ENCODE results near the gene USP9X.
A peak's percentile ranks its signal among the peaks of the same experiment; 100 is the strongest.
"Not testable (repeated sequence)": the region's sequence is repeated elsewhere in the genome, so short reads cannot be mapped to it uniquely, and the experiment has no call there.

USP9X gene, protein sequence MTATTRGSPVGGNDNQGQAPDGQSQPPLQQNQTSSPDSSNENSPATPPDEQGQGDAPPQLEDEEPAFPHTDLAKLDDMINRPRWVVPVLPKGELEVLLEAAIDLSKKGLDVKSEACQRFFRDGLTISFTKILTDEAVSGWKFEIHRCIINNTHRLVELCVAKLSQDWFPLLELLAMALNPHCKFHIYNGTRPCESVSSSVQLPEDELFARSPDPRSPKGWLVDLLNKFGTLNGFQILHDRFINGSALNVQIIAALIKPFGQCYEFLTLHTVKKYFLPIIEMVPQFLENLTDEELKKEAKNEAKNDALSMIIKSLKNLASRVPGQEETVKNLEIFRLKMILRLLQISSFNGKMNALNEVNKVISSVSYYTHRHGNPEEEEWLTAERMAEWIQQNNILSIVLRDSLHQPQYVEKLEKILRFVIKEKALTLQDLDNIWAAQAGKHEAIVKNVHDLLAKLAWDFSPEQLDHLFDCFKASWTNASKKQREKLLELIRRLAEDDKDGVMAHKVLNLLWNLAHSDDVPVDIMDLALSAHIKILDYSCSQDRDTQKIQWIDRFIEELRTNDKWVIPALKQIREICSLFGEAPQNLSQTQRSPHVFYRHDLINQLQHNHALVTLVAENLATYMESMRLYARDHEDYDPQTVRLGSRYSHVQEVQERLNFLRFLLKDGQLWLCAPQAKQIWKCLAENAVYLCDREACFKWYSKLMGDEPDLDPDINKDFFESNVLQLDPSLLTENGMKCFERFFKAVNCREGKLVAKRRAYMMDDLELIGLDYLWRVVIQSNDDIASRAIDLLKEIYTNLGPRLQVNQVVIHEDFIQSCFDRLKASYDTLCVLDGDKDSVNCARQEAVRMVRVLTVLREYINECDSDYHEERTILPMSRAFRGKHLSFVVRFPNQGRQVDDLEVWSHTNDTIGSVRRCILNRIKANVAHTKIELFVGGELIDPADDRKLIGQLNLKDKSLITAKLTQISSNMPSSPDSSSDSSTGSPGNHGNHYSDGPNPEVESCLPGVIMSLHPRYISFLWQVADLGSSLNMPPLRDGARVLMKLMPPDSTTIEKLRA (N-terminal part only)

DNA sequence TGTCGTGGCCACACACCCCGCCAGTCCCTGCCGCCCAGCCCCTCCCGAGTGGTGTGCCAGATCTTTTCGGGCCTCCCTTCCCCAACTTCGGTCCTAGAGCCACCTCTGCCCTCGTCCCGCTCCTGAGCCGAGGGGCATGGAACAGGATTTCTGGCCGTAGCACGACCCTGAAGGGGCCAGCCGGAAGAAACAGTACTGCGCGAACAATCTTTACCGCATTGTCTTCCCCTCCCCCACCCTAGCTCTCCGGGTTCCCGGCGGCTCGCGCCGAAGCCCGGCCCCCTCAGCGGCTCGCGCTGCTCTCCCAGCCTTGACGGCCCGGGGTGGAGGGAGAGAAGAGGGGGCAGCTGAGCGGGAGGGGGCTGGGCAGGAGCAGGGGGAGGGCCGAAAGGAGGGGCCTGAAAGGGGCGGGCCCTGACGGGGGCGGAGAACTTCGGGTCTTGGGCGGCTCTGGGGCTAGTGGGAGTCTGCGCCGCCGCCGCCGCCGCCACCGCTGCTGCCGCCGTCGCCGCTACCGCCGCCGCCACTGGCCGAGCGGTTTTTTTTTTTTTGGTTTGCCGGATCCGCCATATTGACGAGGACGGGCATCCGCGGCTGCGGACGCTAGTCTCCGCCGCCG, at the start of gene USP9X:
USP9X (plus strand) TSS at position 553 of the 619 bp plus-strand sequence. CDS start 38,184 bp downstream, outside the sequence.
- peak; percentile 75 to 81 (median 77) for DNase-seq (ENCODE audit: low read depth in 2 of 3, low spot score in 1 of 3)

DNA sequence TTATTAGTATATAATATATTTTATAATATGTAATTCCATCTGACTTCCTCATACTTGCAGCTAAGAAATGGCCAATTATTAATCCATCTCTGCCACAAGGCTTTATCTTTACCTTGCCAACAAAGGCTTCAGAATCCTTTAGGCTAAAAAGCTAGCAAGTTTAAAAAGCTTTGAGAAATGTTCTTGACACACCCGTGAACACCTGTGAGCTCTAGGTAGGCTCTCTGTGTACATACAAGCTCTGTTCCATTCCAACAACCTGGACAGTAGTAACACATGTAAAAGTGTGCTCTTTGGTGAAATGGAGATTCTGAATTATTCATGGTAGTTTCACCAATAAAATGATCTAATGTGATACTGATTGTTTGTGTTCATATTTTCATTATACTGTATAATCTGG, 49.7 kb upstream of the USP9X start:
- no peak for DNase-seq (ENCODE audit: low read depth in 2 of 3, low spot score in 1 of 3)

DNA sequence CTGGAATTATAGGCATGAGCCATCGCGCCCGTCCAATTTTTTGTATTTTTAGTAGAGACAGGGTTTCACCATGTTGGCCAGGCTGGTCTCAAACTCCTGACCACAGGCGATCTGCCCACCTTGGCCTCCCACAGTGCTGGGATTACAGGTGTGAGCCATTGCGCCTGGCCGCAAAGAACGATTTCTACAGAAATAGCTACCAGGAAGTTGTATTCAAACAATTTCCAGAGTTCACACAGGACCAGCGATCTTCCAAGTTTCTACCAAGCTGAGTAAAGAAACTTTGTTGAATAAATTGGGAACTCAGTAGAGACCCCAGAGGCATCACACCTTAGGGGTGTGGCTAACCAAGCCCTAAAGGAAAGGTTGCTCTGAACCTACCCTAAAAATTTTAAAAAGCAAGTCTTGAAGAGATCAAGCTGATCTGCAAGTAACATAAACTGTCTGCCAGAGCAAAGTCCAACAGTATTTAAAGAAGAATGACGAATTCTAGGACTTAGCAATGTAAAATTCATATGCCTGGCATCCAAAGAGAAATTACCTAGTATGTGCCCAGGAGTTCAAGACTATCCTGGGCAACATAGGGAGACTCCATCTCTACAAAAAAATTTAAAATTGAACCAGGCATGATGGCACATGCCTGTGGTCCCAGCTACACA, 48.4 kb upstream of the USP9X start:
- DNase-seq (ENCODE audit: low read depth in 2 of 3, low spot score in 1 of 3): no peak

DNA sequence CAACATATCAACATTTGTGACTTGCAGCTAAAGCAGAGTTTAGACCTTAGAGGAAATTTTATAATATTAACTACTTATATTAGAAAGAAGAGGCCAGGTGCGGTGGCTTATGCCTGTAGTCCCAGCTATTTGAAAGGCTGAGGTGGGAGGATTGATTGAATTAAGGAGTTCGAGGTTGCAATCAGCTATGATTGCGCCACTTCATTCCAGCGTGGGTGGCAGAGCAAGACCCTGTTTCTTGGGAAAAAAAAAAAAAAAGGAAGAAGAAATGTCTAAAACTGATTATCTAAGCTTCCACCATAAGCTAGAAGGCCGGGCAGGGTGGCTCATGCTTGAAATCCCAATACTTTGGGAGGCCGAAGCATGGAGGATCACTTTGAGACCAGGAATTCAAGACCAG, 42.0 kb upstream of the USP9X start:
- DNase-seq (ENCODE audit: low read depth in 2 of 3, low spot score in 1 of 3): no peak

DNA sequence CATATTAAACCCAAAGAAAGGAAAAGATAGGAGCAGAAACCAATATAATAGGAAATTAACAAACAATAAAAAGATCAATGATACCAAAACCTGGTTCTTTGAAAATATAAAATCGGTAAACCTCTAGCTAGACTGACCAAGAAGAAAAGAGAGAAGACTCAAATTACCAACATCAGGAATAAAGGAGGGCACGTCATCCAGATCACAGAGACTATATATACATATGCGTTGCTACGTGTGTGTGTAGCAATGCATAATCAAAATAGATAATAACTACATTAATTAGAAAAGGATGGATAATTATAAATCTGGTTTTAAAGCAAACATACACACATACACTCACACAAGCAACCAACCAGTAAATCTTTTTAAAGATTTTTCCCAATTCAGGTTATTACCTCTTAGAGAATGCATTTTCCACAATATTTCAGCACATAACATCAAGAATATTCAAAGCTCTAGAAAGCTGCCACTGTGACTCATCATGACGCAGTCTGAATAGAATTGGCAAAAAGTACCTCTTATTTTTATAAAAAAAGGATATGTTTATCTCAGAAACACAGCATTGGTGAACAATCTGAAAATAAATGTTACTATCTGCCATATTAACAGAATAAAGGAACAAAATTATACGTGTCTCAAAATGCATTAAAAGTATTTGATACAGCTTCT, 41.4 kb upstream of the USP9X start:
- DNase-seq (ENCODE audit: low read depth in 2 of 3, low spot score in 1 of 3): no peak

DNA sequence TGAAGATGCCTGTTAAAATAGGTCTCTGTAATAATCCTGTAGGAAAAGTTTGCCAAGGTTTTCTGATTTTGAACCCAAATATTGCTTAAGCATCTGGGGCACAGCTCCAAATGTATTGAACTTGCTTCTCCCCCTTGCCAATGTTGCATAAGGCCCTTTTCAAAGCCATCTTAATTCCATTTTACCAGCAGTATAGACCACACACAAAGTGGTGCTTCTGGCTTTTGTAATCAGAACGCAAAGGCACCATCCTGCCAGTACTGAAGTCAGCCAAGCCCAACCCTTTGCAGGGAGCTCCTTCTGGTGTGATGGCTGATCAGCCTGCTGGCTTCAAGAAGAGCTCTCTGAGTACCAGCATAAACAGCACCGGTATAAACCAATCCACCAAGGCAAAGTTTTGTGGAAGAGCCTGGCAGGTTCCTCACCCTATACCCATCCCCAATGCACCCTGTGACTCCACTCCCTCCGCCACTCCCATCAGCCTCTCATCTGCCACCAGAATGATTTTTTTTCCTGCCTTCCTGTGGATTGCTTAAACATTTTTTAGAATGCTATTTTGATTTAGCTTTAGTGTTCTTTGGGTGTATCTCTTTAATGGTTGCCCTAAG, 39.2 kb upstream of the USP9X start:
- no peak for DNase-seq (ENCODE audit: low read depth in 2 of 3, low spot score in 1 of 3)

DNA sequence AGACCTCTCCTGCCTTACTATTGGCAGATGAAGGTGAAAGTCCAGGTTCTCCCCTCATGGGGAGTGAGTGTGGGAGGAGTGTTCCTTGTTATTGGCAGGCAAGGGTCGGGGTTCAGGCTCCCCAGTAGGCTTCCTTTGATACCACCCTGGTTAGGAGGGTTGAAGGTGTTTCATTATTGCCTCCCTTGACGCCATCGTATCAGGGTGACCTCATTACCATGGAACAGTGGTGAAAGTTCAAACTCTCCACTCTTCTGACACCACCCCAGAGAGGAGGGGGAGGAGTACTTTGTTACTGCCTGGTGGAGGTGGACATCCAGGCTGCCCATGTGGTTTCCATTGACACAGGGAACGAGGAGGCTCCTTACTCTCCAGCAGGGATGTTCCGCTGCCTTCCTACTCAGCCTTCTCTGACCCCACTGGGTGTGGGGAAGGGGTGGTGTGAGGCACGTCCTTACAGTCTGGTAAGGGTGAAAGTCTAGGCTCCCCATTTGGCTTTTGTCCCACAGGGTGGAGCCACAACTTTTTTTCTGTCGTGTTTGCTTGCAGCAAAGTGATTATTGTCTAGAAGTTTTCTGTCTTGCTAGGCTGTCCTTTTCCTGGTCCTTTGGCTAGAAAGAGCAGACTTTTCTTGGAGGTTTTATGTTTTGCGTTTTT, 37.2 kb upstream of the USP9X start:
- DNase-seq (ENCODE audit: low read depth in 2 of 3, low spot score in 1 of 3): no peak

DNA sequence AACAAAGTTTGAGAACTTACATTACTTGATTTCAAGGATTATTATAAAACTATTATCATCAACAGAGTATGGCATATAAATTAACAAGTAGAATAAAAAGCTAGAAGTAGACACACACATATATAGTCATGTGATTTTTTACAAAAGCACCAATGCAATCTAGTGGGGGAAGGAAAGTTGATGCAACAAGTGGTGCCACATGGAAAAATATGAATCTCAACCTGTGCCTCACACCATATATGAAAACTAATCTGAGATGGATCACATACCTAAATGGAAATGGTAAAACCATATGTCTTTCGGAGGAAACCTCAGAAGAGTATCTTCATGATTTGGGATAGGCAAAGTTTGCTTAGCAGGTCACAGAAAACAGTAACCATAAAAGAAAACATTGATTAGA, 34.9 kb upstream of the USP9X start:
- DNase-seq (ENCODE audit: low read depth in 2 of 3, low spot score in 1 of 3): no peak

DNA sequence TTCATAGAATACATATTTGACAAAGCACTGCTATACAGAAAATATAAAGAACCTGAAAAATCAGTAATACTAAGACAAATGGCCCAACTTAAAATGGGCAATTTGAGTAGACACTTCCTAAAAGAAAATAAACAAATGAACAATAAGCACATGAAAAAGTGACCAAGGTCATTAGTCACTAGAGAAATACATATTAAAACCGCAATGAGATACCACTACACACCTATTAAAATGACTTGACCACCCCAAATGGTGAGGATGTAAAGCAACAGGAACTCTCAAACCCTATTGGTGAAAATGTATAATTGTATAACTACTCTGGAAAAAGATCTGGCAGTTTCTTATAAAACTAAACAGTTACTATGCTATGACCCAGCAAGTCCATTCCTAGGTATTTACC, 34.0 kb upstream of the USP9X start:
- no peak for DNase-seq (ENCODE audit: low read depth in 2 of 3, low spot score in 1 of 3)

DNA sequence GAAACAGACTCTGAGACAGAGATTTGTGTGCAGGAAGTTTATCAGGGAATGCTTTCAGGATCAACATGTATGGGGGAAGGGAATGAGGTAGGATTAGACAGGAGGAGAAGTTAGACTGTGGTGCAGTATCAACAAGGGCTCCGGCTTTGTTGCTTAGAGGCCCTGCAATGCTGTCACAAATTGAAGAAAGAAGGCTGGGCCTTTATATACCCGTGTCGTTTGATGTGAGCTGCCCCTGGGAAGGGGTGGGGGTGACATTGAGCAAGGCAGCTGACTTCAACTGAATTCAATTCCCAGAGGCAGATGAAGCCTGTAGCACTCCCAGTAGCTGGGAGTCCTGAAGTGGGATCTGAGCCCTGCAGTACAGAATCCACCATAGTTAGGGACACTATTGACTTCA, 29.5 kb upstream of the USP9X start:
- DNase-seq (ENCODE audit: low read depth in 2 of 3, low spot score in 1 of 3): no peak

DNA sequence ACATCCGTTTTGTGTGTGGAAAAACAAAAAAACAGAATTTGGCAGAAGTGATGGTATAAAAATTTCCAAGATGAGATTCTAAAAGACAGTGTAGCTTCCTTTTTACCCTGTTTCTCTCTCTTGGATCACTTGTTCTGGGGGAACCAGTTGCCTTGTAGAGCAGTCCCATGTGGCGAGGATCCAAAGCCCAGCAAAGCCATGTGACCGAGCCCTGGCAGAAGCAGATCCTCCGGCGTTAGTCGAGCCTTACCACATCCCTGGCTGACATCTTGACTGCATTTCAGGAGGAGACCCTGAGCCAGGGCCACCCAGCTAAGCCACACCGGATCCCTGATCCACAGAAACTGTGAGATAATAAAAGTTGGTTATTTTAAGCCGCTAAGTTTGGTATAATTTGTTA, 22.0 kb upstream of the USP9X start:
- not testable (repeated sequence) for DNase-seq (ENCODE audit: low read depth in 2 of 3, low spot score in 1 of 3)

DNA sequence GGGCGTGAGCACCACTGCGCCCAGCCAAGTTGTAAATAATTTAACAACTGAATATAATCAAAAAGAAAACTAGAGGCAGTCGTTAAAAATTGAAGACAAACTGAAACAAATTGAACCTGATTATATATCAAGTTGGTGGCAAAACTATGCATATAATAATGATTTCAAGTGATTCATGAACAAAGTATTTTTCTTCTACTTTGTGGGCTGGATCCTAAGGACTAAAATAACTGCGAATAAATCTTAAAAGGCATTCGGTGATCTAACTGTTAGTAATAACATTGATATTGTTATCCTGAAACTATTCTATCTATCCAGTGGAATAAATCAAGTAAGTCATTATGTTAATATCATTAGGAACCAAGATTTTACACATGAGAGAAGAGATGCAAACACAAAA, 21.2 kb upstream of the USP9X start:
- DNase-seq (ENCODE audit: low read depth in 2 of 3, low spot score in 1 of 3): no peak

DNA sequence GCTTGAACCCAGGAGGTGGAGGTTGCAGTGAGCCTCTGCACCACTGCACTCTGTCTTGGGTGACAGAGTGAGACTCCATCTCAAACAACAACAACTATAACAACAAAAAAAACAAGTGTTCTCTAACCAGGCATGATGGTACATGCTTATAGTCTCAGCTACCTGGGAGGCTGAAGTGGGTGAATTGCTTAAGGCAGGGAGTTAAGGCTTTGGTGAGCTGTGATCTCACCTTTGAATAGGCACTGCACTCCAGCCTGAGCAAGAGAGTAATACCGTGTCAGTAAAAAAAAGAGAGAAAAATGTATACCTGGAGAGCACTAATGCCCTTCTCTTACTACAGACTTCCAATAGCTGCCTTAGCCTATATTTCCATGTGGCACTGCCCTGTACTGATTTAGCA, 18.9 kb upstream of the USP9X start:
- no peak for DNase-seq (ENCODE audit: low read depth in 2 of 3, low spot score in 1 of 3)

DNA sequence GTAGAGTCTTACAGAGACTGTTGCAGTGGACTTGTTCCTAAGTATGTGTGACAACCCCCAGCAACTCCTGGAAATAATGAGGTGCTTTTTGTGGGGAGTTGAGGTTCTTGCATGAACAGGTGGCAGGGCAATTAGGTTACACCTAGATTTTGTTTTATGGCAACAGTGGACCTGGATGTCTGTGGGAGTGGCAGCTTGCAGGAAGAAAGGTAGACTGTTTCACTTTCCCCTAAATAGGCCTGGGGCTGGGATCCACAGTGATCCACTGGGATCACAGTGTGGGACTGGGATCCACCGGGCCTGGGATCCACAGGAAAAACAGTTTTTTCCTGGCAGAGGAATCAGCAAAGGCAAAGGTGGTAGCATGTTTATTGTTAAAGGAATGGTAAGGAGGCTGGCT, 18.3 kb upstream of the USP9X start:
- DNase-seq (ENCODE audit: low read depth in 2 of 3, low spot score in 1 of 3): no peak

DNA sequence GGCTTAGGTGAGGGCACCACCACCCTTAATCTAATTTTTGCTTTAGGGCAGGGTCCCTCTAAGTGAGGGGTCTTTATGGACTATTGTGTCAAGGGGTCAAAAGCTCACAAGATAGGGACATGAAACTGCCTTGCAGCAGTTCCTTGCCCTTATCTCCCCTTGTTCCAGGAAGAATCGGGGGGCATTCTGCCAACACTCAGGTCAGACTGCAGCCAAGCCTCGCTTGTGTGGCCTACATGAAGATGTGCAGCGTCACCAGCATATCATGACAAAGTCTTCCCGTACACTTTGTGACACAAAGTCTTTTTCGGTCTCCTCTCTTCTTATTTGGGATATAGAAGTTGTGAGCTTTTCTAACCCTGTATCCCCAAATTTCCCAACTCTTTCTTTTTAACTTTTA, 17.5 kb upstream of the USP9X start:
- no peak for DNase-seq (ENCODE audit: low read depth in 2 of 3, low spot score in 1 of 3)

DNA sequence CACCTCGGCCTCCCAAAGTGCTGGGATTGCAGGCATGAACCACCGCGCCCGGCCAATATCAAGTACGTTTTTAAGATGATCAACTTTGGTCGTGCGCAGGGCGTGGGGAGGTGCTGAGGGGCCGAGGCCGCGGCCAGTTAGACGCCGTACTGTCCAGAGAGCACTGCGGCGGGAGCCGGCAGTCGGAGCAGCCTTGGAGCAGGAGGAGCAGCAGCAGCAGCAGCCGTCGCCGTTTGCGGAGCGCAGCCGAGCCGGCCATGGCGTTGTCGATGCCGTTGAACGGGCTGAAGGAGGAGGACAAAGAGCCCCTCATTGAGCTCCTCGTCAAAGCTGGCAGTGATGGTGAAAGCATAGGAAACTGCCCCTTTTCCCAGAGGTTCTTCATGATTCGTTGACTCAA, 8.5 kb upstream of the USP9X start:
- DNase-seq (ENCODE audit: low read depth in 2 of 3, low spot score in 1 of 3): no peak

DNA sequence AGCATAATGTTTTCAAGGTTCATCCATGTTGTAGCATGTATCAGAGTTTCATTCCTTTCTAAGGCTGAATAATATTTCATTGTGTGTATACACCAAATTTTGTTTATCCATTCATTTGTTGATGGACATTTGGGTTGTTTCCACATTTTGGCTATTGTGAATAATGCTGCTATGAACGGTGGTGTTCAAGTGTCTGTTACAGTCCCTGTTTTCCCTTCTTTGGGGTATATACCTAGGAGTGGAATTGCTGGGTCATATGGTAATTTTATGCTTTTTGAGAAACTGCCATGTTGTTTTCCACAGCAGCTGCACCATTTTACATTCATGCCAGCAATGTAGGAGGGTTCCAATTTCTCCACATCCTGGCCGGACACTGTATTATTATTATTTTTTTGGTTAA, 3.4 kb upstream of the USP9X start:
- DNase-seq (ENCODE audit: low read depth in 2 of 3, low spot score in 1 of 3): no peak

DNA sequence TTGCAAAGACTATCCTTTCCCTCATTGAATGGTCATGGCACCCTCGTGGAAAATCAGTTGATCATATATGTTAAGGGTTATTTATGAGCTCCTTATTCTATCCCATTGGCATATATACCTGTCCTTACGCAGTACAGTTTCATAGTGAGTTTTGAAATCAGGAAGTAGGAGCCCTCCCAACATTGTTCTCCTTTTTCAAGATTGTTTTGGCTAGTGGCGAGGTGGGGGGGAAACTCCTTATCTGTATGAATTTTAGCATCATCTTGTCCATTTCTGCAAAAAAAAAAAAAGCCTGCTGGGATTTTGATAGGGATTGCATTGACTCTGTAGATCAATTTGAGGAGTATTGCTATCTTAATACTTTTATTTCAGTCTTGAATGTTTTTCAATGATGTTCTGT, 2.5 kb upstream of the USP9X start:
- no peak for DNase-seq (ENCODE audit: low read depth in 2 of 3, low spot score in 1 of 3)

Measured in stimulated activated CD4-positive, alpha-beta T cell treated with anti-CD3 and anti-CD28 coated beads, Interleukin-12 subunit alpha, Interleukin-12 subunit beta, amount 100 ng/mL, for 48 hours (primary cell).